ENCODE results near the gene MSRB3.

GRCh38 chr12:65296508-65297265 lies 18.2 kb downstream of the MSRB3 start:
- TF ChIP-seq TAF1 (conservative IDR thresholded peaks at IDR 0.05) (no peak), MAX (IDR thresholded peaks at IDR 0.05) (no peak), JUND (IDR thresholded peaks at IDR 0.05) (no peak), CTCF (IDR thresholded peaks at IDR 0.05; ENCODE audit: low read depth, low read length, missing input control) (no peak), SP1 (IDR thresholded peaks at IDR 0.05) (no peak), REST (IDR thresholded peaks at IDR 0.05) (no peak), RAD21 (IDR thresholded peaks at IDR 0.05) (no peak), RXRA (IDR thresholded peaks at IDR 0.05) (no peak)

All from liver (tissue), 3 donors.